Measurements from ENCODE around the gene IYD.

Gene IYD

GRCh38 chr6:150394899-150395295 is 26.1 kb downstream of the IYD start:
- DNase-seq, result no peak

GRCh38 chr6:150395388-150396009 is 26.7 kb downstream of the IYD start:
- DNase-seq, result peak in 27 of 51 donors; percentile 7 to 57 (median 30)

GRCh38 chr6:150403458-150404246 is 34.8 kb downstream of the IYD start:
- DNase-seq, result peak in 1 of 51 donors; percentile 4

- DNase-seq, result no peak
Observed at GRCh38 chr6:150406948-150407347, 38.1 kb downstream of the IYD start.

GRCh38 chr6:150408842-150409241 is 40.0 kb downstream of the IYD start:
- DNase-seq, result no peak

GRCh38 chr6:150409576-150410066 is 40.8 kb downstream of the IYD start:
- DNase-seq, result peak in 22 of 51 donors; percentile 1 to 45 (median 12)

GRCh38 chr6:150410399-150410798 is 41.6 kb downstream of the IYD start:
- no peak for DNase-seq

- no peak for DNase-seq
Observed at GRCh38 chr6:150410906-150411305, 42.1 kb downstream of the IYD start.

GRCh38 chr6:150412221-150412620 is 43.4 kb downstream of the IYD start:
- no peak for DNase-seq

- DNase-seq, result no peak
Observed at GRCh38 chr6:150413198-150413597, 44.4 kb downstream of the IYD start.

GRCh38 chr6:150413781-150414281 is 45.0 kb downstream of the IYD start:
- no peak for DNase-seq

GRCh38 chr6:150416128-150416527 is 47.3 kb downstream of the IYD start:
- DNase-seq, result no peak

GRCh38 chr6:150417250-150417649 is 48.4 kb downstream of the IYD start:
- no peak for DNase-seq

- DNase-seq, result peak in 13 of 51 donors; percentile 3 to 67 (median 13)
Observed at GRCh38 chr6:150417899-150418826, 49.4 kb downstream of the IYD start.

GRCh38 chr6:150418827-150419594 is 50.2 kb downstream of the IYD start:
- peak in 35 of 51 donors; percentile 3 to 60 (median 23) for DNase-seq

GRCh38 chr6:150420428-150420827 is 51.6 kb downstream of the IYD start:
- no peak for DNase-seq

GRCh38 chr6:150420926-150421325 is 52.1 kb downstream of the IYD start:
- DNase-seq, result peak in 1 of 51 donors; percentile 13

GRCh38 chr6:150425508-150425907 is 56.7 kb downstream of the IYD start:
- DNase-seq, result peak in 1 of 51 donors; percentile 2

GRCh38 chr6:150426198-150426597 is 57.4 kb downstream of the IYD start:
- DNase-seq, result no peak

- no peak for DNase-seq
Observed at GRCh38 chr6:150427037-150427602, 58.3 kb downstream of the IYD start.
